ENCODE measurements around the gene PRODH2.
"Not testable (repeated sequence)": the region's sequence is repeated elsewhere in the genome, so short reads cannot be mapped to it uniquely, and the experiment has no call there.

The PRODH2 gene

GRCh38 chr19:35782589-35782988 lies 30.1 kb downstream of the PRODH2 start:
- DNase-seq (ENCODE audit: low spot score) = no peak
- FAIRE-seq = no peak

DNA sequence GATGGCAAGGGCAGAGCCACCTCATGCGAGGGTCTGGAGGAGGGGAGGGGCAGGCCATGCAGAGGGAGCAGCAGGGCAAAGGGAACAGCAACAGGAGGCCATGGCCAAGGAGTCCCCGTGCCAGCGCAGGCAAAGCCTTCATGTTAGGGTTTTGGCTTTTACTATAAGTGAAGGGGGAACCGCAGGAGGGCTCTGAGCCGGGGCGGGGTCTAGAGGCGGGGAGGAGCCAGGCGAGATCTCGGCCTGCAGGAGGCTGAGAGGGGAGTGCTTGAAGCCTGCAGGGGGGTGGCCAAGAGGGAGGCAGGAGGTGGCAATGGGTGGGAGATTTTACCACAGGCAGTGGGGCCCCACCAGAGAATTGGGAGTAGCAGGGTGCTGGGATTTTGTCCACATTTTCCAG lies 31.0 kb downstream of the PRODH2 start:
- no peak for FAIRE-seq
- DNase-seq (ENCODE audit: low spot score) = no peak

- FAIRE-seq = no peak
- DNase-seq (ENCODE audit: low spot score) = no peak
Observed at GRCh38 chr19:35780717-35781116, 31.9 kb downstream of the PRODH2 start.

DNA sequence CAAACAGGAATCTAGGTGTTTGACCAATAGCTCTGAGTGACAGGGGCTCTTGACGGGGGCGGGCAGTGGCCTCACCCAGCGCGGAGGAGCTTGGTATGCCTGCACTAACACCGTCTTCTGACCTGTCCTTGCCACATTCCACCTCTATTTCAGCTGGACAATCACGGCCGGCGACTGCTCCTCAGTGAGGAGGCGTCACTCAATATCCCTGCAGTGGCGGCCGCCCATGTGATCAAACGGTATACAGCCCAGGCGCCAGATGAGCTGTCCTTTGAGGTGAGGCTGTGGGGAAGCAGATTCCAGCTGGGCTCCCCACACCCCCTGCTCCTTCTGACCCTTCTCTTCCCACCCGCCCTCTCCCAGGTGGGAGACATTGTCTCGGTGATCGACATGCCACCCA lies 32.6 kb downstream of the PRODH2 start:
- FAIRE-seq (no peak), DNase-seq (ENCODE audit: low spot score) (no peak)

GRCh38 chr19:35779033-35779432 lies 33.6 kb downstream of the PRODH2 start:
- DNase-seq (ENCODE audit: low spot score) = no peak
- no peak for FAIRE-seq

DNA sequence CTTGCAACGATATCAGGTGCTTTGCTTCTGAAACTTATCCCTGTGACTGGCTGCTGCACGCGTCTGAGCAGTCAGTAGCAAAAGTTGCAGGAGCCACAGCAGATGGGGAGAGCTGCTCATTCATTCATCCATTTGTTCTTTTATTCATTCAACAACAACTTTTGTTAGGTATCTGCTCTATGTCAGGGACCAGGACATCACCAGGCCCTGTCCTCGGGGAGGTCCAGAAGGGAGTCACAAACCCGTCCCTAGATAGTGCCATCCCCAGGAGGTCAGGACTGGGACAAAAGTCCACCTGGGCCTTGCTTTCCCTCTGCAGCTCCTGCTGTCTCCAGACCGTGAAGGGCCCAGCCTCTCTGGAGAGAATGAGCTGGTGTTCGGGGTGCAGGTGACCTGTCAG lies 34.7 kb downstream of the PRODH2 start:
- DNase-seq (ENCODE audit: low spot score) = no peak
- no peak for FAIRE-seq

DNA sequence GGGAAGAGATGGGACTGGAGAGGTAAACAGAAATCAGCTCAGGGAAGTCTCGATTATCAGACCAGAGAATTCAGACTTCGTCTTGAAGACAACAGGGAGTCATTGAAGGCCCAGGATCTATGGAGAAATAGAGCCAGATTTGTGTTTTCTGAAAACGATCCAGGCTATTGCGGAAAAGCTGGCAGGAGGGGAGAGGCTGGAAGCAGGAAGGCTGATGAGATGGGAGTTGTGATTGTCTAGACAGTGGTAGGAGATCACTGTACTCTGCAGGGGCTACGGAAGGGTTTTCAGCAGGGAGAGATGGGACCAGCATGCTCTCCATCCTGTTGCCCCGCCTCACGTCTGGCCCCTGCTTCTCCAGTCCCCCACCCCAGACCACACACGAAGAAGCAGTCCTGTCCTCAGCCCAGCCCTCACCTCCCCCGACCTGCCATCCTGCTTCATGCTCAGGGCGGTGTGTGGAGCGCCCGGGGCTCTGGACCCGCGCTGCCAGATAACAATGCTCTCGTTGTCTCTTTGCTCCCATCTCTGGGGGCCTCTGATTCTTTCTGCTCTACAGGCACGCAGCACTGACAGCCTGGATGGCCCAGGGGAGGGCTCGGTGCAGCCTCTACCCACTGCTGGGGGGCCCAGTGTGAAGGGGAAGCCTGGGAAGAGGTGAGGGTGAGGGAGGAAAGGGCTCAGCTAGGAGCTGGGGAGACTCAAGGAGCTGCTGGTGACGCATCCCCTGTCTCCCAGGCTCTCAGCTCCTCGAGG lies 35.4 kb downstream of the PRODH2 start:
- DNase-seq (ENCODE audit: low spot score) (no peak), FAIRE-seq (no peak)

DNA sequence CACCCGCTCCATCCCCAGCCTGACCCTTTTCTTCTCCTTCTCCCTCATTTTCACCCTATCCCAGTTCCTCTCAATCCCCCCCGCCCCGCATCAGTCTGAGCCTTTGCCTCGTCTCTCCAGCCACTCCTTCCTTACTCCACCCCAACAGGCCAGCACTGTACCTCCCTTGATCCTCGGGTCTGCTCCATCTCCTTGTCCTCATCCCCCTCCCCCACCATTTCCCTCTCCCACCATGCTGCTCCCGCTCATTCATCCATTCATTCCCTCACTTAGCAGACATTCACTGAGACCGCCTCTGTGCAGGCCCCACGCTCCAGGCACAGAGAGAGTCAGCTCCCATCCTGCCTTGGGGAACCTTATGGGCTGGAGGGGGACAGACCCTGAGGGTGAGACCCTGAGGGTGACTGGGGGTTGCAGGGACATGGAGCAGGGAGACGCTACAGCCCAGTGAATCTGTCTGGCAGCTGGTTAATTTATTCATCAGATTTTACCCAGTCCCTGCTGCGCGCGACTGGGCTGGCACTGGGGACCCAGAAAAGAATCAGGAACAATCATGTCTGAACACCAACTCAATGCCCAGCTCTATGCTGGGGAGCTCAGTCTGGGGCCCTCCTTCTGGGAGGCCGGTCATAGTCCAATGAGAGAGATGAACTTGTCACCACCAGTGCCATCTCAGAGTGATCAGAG lies 36.4 kb downstream of the PRODH2 start:
- FAIRE-seq = no peak
- DNase-seq (ENCODE audit: low spot score) = no peak

- peak; percentile 13 for FAIRE-seq
Observed at GRCh38 chr19:35775298-35776101, 37.1 kb downstream of the PRODH2 start, which contains the start of gene ARHGAP33. TSS of gene ARHGAP33 (plus strand) at chr19:35775564. CDS start at chr19:35775659, 95 bp downstream.

DNA sequence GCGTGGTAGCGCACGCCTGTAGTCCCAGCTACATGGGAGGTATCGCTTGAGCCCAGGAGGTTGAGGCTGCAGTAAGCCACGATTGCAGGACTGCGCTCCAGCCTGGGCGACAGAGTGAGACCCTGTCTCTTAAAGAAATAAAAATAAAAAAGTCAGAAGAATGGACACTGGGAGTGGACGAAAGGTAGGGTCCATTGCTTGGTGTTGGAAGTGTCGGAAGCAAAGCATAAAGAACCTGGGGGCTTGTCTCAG lies 37.7 kb downstream of the PRODH2 start:
- DNase-seq (ENCODE audit: low spot score) (no peak), FAIRE-seq (no peak)

More at GRCh38 chr19:35775298-35776101, 37.1 kb downstream of the PRODH2 start, which contains the start of gene ARHGAP33:
- DNase-seq (ENCODE audit: low spot score) = peak; percentile 99

DNA sequence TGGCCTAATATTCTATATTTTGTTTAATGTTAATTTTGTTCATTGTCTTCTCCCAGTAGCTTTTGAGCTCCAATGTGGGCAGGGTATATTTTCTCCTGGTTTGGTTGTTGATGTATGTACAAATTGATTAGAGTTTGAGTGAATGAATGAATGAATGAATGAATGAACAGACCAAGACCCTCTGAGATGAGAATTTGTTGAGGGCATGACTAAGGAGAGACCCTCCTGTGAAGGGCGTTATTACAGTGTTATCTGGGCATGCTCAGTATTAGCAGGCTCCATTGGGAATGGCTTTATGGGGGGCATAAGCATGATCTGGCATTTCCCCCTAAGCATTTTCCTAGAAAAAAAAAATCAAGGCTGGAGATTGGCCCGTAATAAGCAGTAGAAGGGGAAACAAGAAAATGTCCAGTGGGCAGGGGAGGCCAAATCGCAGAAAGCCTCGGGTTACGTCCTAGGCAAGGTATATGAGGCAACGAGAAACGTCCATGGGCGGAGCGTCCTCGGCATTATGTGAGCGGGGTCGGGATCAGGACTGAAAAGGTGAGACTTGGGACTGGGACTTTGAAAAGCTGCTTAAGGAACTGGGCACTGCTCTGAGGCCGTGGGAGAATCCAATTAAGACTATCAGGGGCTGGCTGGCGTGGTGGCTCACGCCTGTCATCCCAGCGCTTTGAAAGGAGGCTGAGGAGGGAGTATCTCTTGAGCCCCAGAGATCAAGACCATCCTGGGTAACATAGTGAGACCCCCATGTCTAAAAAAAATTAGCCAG lies 38.2 kb downstream of the PRODH2 start:
- no peak for DNase-seq (ENCODE audit: low spot score)

GRCh38 chr19:35773020-35773806 lies 39.4 kb downstream of the PRODH2 start:
- FAIRE-seq (no peak), DNase-seq (ENCODE audit: low spot score) (no peak)

More for the DNA sequence above, 38.2 kb downstream of the PRODH2 start:
- no peak for FAIRE-seq

GRCh38 chr19:35772362-35772761 lies 40.3 kb downstream of the PRODH2 start:
- not testable (repeated sequence) for DNase-seq (ENCODE audit: low spot score); FAIRE-seq

DNA sequence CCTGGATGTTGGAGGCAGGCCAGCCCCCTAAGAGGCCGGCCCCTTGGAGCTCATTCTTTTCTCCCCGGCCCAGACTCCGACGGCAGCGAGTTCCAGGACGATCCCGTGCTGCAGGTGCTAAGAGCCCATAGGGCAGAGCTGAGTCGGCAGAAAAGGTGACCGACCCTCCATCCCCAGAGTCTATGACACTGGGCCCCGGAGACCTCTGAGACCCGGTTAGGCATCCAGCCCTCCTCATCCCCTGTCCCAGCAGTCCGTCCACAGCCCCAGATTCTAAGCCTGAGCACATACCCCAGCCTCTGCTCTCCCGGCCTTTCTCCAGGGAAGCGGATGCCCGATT lies 44.6 kb downstream of the PRODH2 start:
- no peak for FAIRE-seq
- DNase-seq (ENCODE audit: low spot score) = no peak

- DNase-seq (ENCODE audit: low spot score) = no peak
- no peak for FAIRE-seq
Observed at GRCh38 chr19:35767288-35768081, 45.2 kb downstream of the PRODH2 start.

GRCh38 chr19:35766571-35767104 lies 46.0 kb downstream of the PRODH2 start:
- no peak for FAIRE-seq
- no peak for DNase-seq (ENCODE audit: low spot score)

GRCh38 chr19:35764432-35765315 lies 48.0 kb downstream of the PRODH2 start:
- peak; percentile 35 for FAIRE-seq
- no peak for DNase-seq (ENCODE audit: low spot score)

GRCh38 chr19:35760711-35761349 lies 51.8 kb downstream of the PRODH2 start:
- FAIRE-seq = no peak

More at GRCh38 chr19:35760711-35761349, 51.8 kb downstream of the PRODH2 start:
- DNase-seq (ENCODE audit: low spot score) = no peak
